VCaP (cell line): ENCODE results near the gene GMDS.

Experiments used
- H3K27ac ChIP-seq: fragments of 450-650 bp; 2 replicates; pipeline ENCODE4 v1.5.1; 2017
- CTCF ChIP-seq: fragments of 450-650 bp; conservative IDR thresholded peaks from 2 replicates; pipeline ENCODE4 v1.5.1; 2017; ENCODE audit warnings: mild to moderate bottlenecking, moderate library complexity

The GMDS gene

GRCh38 chr6:1607516-1608221 is 637.7 kb downstream of the GMDS start:
- no peak overlapping the region for H3K27ac ChIP-seq
- no peak for TF ChIP-seq CTCF

GRCh38 chr6:1606780-1607515 is 638.5 kb downstream of the GMDS start:
- H3K27ac ChIP-seq = no peak overlapping the region
- no peak for TF ChIP-seq CTCF

- no peak for TF ChIP-seq CTCF
- no peak overlapping the region for H3K27ac ChIP-seq
Measured at GRCh38 chr6:1605893-1606779, 639.3 kb downstream of the GMDS start.

- no peak for TF ChIP-seq CTCF
- no peak overlapping the region for H3K27ac ChIP-seq
Measured at GRCh38 chr6:1605004-1605892, 640.2 kb downstream of the GMDS start.

- H3K27ac ChIP-seq = peak overlapping the region; percentile 41; the same call in 1 of the 2 replicates
- TF ChIP-seq CTCF = peak; percentile 88
Measured at GRCh38 chr6:1604158-1605003, 641.0 kb downstream of the GMDS start.

- no peak for TF ChIP-seq CTCF
- peak overlapping the region; percentile 41; the same call in 1 of the 2 replicates for H3K27ac ChIP-seq
Measured at GRCh38 chr6:1603708-1604107, 641.7 kb downstream of the GMDS start.
